CD4-positive, alpha-beta T cell treated with Interleukin-4 for 1 hour (primary cell): Measurements from ENCODE around the gene PODXL2.
A peak's percentile ranks its signal among the peaks of the same experiment; 100 is the strongest.
"Not testable (repeated sequence)": the region's sequence is repeated elsewhere in the genome, so short reads cannot be mapped to it uniquely, and the experiment has no call there.

Source experiments
- DNase-seq, 2 donors: peaks; one replicate each; pipeline ENCODE4 v3.0.0-alpha.2; 2020 to 2022

PODXL2 gene

GRCh38 chr3:127676921-127677351 lies 48.0 kb downstream of the PODXL2 start:
- DNase-seq, result no peak

- peak in 1 of 2 donors; percentile 10 for DNase-seq
These were observed 48.7 kb downstream of the PODXL2 start for GRCh38 chr3:127677541-127678314.

- no peak for DNase-seq
These were observed 49.3 kb downstream of the PODXL2 start for GRCh38 chr3:127678315-127678599.

- DNase-seq, result peak in 1 of 2 donors; percentile 15
These were observed 49.9 kb downstream of the PODXL2 start for GRCh38 chr3:127678611-127679533.

- peak in 1 of 2 donors; percentile 5 for DNase-seq
These were observed 50.7 kb downstream of the PODXL2 start for GRCh38 chr3:127679534-127680145.

DNA sequence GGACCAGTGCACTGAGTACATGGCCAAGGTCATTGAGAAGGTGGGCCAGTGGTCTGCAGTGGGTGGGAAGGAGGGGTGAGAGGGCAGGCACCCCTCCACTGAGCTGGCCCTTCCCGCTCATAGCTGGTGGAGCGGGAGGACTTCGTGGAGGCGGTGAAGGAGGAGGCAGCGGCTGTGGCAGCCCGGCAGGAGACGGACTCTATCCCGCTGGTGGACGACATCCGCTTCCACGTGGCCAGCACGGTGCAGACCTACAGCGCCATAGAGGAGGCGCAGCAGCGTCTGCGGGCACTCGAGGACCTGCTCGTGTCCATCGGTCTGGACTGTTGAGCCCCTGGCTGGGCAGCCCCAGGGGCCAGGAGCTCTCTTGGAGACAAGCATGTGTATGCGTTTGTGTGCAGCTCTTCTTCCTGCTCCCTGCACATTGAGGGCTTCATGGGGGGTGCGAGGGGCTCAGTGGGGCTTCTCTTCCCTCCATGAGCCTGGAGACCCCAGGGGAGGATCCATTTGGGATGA lies 51.2 kb downstream of the PODXL2 start:
- DNase-seq, result peak in 1 of 2 donors; percentile 9

DNA sequence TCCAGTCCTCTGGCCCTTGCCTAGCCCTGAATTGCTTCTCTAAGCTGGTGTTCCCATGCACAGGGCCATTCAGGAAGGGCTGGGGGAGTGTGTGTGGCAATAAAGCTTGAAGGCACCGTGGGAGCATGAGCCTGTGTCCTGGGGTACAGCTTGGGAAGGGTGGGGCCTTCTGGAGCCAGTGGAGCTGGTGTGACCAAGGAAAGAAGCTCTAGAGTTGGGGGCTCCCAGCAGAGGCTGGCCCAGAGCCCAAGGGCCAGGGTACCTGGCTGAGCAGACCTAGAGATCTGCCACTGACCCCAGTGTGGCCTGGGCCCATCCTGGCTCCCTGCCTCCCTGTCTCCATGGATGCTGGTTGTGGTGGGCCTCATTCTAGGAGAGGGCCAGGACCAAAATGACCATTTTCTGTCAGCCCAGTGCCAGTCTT lies 51.8 kb downstream of the PODXL2 start:
- DNase-seq, result no peak

DNA sequence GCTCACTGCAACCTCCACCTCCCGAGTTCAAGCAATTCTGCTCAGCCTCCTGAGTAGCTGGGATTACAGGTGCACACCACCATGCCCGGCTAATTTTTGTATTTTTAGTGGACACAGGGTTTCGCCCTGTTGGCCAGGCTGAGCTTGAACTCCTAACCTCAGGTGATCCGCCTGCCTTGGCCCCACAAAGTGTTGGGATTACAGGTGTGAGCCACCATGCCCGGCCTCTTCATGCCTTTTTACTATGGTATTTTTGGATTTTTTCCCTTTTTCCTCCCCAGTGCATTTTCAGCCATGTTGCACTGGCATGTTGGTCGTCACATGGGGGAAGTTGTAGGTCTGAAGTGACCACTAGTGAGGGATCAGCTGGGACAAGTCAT lies 53.2 kb downstream of the PODXL2 start:
- DNase-seq, result not testable (repeated sequence)

DNA sequence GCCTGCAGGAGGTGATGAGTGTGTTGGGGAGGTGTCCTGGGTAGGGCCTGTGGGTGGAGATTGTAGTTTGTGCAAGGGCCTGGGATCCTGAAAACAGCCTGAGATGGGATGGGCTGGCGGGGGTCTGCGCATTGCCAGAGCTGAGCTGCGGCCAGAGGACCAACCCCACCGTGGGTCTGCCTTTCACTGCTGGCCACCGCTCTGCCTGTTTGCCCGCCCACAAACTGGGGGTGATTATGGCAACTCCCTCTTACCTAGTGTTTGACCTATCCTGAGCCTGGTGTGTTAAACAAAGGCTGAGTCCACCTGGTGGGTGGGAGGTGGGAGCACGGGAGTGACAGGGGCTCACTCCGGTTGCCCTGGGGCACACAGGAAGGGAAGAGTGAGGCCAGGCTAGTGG lies 53.6 kb downstream of the PODXL2 start:
- peak in 1 of 2 donors; percentile 10 for DNase-seq

DNA sequence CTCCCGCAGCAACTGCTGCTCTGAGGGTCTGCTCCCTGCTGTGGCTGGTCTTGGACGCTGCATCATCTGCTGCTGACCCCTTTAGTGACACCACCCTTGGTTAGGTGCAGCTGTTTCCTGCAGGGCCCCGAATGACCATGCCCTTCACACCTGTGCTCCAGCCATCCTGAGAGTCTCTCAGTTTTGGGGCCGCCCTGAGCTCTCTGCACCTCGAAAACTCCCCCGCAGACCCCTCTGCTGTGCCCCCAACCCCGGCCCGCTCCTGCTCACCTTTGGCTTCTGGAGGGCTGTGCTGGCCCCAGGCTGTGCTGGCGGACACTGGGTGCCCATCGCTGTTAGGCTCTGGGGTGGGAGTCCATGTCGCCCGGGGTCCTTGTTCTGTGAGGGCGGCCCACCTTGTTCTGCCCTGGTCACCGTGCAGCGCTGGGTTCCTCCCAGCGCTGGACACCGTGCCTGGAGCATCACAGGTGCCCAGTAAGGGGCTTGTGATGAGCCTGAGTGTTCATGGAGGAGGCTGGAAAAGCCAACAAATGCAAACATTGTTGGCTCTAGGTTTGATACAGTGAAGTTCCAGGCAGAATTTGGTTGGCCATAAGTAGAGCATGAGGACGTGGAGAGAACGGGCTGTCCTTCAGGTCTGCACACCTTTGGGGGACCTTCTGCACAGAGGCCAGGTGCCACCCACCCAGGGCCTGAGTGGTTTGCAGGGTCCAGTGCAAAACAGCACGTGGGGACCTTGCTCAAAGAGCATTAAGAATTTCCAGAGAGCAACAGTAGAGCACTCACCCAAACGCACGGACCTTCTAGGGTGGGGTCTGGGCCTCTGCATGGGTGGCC lies 56.1 kb downstream of the PODXL2 start:
- peak in 1 of 2 donors; percentile 2 for DNase-seq

- DNase-seq, result peak in 1 of 2 donors; percentile 10
These were observed 56.9 kb downstream of the PODXL2 start for GRCh38 chr3:127685708-127686511.

DNA sequence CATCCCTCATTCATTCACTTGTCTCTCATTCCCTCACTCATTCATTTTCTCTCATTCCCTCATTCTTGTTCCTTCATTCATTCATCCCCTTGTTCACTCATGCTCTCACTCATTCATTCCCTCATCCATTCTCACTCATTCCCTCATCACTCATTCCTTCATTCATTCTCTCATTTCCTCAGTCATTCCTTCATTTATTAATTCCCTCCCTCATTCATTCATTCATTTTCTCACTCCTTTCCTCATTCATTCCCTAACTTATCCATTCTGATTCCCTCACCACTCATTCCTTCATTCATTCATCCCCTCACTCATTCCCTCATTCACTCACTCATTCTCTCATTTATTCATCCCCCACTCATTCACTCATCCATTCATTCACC lies 57.5 kb downstream of the PODXL2 start:
- no peak for DNase-seq

GRCh38 chr3:127687228-127687737 lies 58.3 kb downstream of the PODXL2 start:
- no peak for DNase-seq

DNA sequence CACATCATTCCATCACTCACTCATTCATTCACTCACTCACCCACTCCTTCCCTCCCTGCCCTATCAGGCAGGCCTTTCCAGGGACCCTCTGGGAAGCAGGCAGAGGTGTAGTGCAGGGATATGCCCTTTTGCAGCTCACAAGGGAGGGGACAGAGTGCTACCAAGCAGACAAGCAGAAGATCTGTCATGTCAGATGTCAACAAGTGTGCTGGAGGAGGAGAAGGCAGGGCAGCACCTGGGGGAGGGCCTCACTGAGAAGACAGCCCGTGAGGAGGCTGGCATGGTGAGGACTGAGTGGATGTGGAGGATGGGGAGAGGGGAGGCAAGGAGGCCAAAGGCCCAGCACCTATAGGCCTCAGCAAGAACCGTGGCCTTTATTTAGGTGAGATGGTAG lies 59.0 kb downstream of the PODXL2 start:
- no peak for DNase-seq

DNA sequence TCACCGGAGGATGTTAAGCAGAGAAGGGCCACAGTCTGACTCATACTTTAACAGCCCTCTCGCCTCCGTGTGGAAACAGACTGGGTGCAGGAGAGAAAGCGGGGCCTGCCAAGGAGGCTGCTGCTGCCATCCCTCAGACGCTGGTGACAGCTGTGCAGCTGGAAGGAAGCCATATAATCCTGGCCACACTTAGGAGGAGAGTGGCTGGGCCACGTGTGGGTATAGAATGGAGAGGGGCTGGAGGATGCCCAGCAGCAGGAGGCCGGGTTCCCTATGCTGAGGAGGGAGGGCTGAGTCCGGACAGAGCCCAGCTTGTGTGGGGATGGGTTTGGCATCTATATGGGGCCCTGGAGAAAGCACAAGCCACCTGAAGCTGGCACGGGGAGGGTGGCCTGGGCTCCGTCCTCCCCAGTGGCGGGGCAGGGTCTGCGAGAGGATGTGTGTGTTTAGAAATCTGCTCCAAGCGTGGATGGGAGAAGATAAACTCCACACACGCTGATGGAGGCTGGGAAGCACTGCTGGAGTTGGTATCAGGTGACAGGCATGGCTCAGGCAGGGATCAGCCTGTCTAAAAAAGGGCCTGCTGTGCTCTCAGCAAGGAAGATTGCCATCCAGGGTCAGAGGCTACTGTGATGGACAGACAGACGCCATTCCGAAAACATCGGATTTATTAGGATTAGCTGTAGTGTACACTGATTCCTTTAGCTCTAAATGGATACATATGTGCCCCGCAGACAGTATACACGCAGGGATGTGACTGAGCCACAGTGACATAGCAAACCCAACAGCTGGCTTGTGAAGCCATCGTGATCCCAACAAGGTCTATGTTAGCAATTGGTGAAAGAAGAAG lies 59.7 kb downstream of the PODXL2 start:
- no peak for DNase-seq

GRCh38 chr3:127689266-127689860 lies 60.4 kb downstream of the PODXL2 start:
- DNase-seq, result no peak

DNA sequence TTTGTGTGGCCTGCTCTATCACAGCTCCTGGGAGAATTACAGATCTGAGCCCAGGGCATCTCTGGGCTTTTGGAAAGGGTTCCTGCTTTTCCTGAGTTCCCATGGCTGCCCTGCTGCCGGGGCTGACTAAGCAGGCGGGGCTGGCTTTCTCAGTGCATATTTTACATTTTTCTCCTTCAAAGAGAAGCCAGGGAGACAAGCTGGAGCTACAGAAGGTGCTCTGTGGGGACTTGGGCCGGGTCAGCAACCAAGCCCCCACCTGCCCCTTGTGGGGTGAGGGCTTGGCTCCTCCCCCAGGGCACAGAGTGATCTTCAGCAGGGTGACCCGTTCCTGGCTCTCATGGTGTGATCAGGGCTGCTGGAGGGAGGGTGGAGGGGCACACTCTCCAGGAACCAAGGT lies 61.1 kb downstream of the PODXL2 start:
- DNase-seq, result no peak

GRCh38 chr3:127690823-127691452 lies 62.0 kb downstream of the PODXL2 start:
- DNase-seq, result no peak

GRCh38 chr3:127691489-127691888 lies 62.5 kb downstream of the PODXL2 start:
- DNase-seq, result no peak
